CD14-positive monocyte (primary cell): ENCODE results near the gene BMP7. TPM values are rescaled to one million over a fixed set of nuclear protein-coding genes. Genes with fewer than 3 reads are reported as not detected.

Source experiments
- DNase-seq, 3 donors: peaks; one replicate each; pipeline ENCODE4 v3.0.0-alpha.2; 2011 to 2022
- H2AFZ ChIP-seq: 2 replicates; pipeline ENCODE4 v1.6.0; 2012; ENCODE audit warnings: mild to moderate bottlenecking, low read depth, low read length, inconsistent platforms; ENCODE audit not compliant: insufficient read depth, poor library complexity, severe bottlenecking
- H3K27ac ChIP-seq, 2 donors: 1 replicate in 1 of 2; 2 replicates in 1 of 2; pipeline ENCODE4 v1.5.1; 2012 to 2013; ENCODE audit warnings: low read length in 2 of 2, control low read depth in 1 of 2, inconsistent platforms in 1 of 2, low read depth in 1 of 2, mild to moderate bottlenecking in 1 of 2
- H3K27me3 ChIP-seq, 2 donors: one replicate each; pipeline versions ENCODE4 v1.6.0 to v1.6.1; 2011 to 2013; ENCODE audit warnings: low read length in 2 of 2; ENCODE audit not compliant: control insufficient read depth in 2 of 2, insufficient read depth in 2 of 2
- H3K36me3 ChIP-seq, 2 donors: replicated peaks in 1 of 2; 1 replicate in 1 of 2; 2 replicates in 1 of 2; pipeline versions ENCODE4 v1.5.1 to v1.6.1; 2012 to 2013; ENCODE audit warnings: low read length in 2 of 2, control low read depth in 1 of 2, inconsistent platforms in 1 of 2, mild to moderate bottlenecking in 1 of 2; ENCODE audit not compliant: insufficient read depth in 2 of 2, control insufficient read depth in 1 of 2
- H3K4me1 ChIP-seq, 2 donors: 1 replicate in 1 of 2; 2 replicates in 1 of 2; pipeline versions ENCODE4 v1.5.1 to v1.6.1; 2012 to 2013; ENCODE audit warnings: low read length in 2 of 2, control low read depth in 1 of 2, inconsistent platforms in 1 of 2, mild to moderate bottlenecking in 1 of 2, moderate library complexity in 1 of 2; ENCODE audit not compliant: insufficient read depth in 2 of 2, control insufficient read depth in 1 of 2
- H3K4me2 ChIP-seq: replicated peaks from 2 replicates; pipeline ENCODE3; 2012; ENCODE audit warnings: low read length, moderate library complexity, mild to moderate bottlenecking; ENCODE audit not compliant: poor library complexity, severe bottlenecking; ENCODE audit errors: extremely low read depth
- H3K4me3 ChIP-seq, 3 experiments: fragments of 200-600 bp in 1 of 3; sonication (generic) in 1 of 3; replicated peaks in 1 of 3; 1 replicate in 2 of 3; 2 replicates in 1 of 3; pipeline ENCODE4 v1.5.1; 2011 to 2013; ENCODE audit warnings: low read length in 3 of 3, mild to moderate bottlenecking in 3 of 3, control low read depth in 2 of 3, low read depth in 2 of 3, inconsistent platforms in 1 of 3, moderate library complexity in 1 of 3
- H3K79me2 ChIP-seq: 2 replicates; pipeline ENCODE4 v1.6.0; 2012; ENCODE audit warnings: mild to moderate bottlenecking, control low read depth, inconsistent platforms, low read length, moderate library complexity; ENCODE audit not compliant: insufficient read depth
- H3K9ac ChIP-seq: 2 replicates; pipeline ENCODE4 v1.6.0; 2017; ENCODE audit warnings: low read length, mild to moderate bottlenecking; ENCODE audit not compliant: insufficient read depth, poor library complexity, severe bottlenecking
- H3K9me3 ChIP-seq, 2 donors: replicated peaks in 1 of 2; 1 replicate in 1 of 2; 2 replicates in 1 of 2; pipeline versions ENCODE4 v1.5.1 to v1.6.1; 2012 to 2013; ENCODE audit warnings: low read length in 2 of 2, control low read depth in 1 of 2; ENCODE audit not compliant: control insufficient read depth in 1 of 2, insufficient read depth in 1 of 2
- H4K20me1 ChIP-seq: 2 replicates; pipeline ENCODE4 v1.6.0; 2012; ENCODE audit warnings: mild to moderate bottlenecking, low read length, control low read depth, moderate library complexity; ENCODE audit not compliant: insufficient read depth
- H3K27ac Mint-ChIP-seq, 7 donors: one replicate each; pipeline ENCODE4 v1.8.0; 2020; ENCODE audit warnings: mild to moderate bottlenecking in 7 of 7, mixed read lengths in 7 of 7, moderate library complexity in 6 of 7, inconsistent platforms in 2 of 7
- H3K27me3 Mint-ChIP-seq, 3 donors: one replicate each; pipeline ENCODE4 v1.8.0; 2021 to 2022; ENCODE audit warnings: low read depth in 3 of 3, mild to moderate bottlenecking in 3 of 3, mixed read lengths in 3 of 3, moderate library complexity in 3 of 3, inconsistent platforms in 1 of 3
- H3K36me3 Mint-ChIP-seq, 2 donors: one replicate each; pipeline ENCODE4 v1.8.0; 2020; ENCODE audit warnings: mixed read lengths in 2 of 2, inconsistent platforms in 1 of 2, mild to moderate bottlenecking in 1 of 2
- H3K4me1 Mint-ChIP-seq: one replicate; pipeline ENCODE4 v1.8.0; 2020; ENCODE audit warnings: mild to moderate bottlenecking, mixed read lengths
- H3K4me3 Mint-ChIP-seq, 2 donors: one replicate each; pipeline ENCODE4 v1.8.0; 2020; ENCODE audit warnings: mild to moderate bottlenecking in 2 of 2, mixed read lengths in 2 of 2, moderate library complexity in 1 of 2
- H3K9me3 Mint-ChIP-seq, 7 donors: one replicate each; pipeline ENCODE4 v1.8.0; 2020 to 2022; ENCODE audit warnings: mixed read lengths in 7 of 7, mild to moderate bottlenecking in 6 of 7, moderate library complexity in 6 of 7, inconsistent platforms in 2 of 7
- CTCF ChIP-seq: fragments of 200-600 bp; IDR thresholded peaks from one replicate; pipeline ENCODE4 v1.8.0; 2022; ENCODE audit warnings: antibody characterized with exemption, mild to moderate bottlenecking
- WGBS: methylation state at CpG from one replicate; pipeline ENCODE4 v1.1.5; 2013; ENCODE audit warnings: missing lambda C conversion rate; ENCODE audit not compliant: insufficient coverage; 5-methylcytosine and 5-hydroxymethylcytosine counted together
- intact Hi-C, 2 donors: fragments of 100-400 bp; cut with micrococcal nuclease; formaldehyde crosslinking; loops; one replicate each; pipeline versions ENCODE4 v1.15.0 to v1.15.1; 2023
- polyA plus RNA-seq, 3 donors: library from polyadenylated mRNA; depleted of rRNA in 1 of 3; unstranded in 2 of 3; stranded (reverse) in 1 of 3; fragments of 300-500 nt in 2 of 3; fragments of >200 nt in 1 of 3; fragmentation: Illumina TruSeq in 2 of 3; gene quantifications; 1 replicate in 2 of 3; 2 replicates in 1 of 3; pipeline ENCODE4 v1.2.3, GENCODE V29; 2012 to 2021

The BMP7 gene
- polyA plus RNA-seq, 3 donors: not detected

- Histone ChIP-seq H3K4me2 (no peak overlapping the region), H4K20me1 (no peaks in the 10 kb centered on the region), H3K4me1 (no peaks in the 10 kb centered on the region), H2AFZ (no peak overlapping the region), H3K27ac (no peak overlapping the region), H3K36me3 (no peaks in the 10 kb centered on the region), H3K9me3 (no peaks in the 10 kb centered on the region), H3K79me2 (no peaks in the 10 kb centered on the region), H3K4me3 (no peak overlapping the region), H3K27me3 (no peaks in the 10 kb centered on the region), H3K9ac (no peak overlapping the region)
- no peak for TF ChIP-seq CTCF
- no peak overlapping the region for H3K27ac Mint-ChIP-seq
- no peak overlapping the region for H3K4me3 Mint-ChIP-seq
- peaks cover 0 to 10% (median 4%) of the 10 kb centered on the region in 7 donors for H3K9me3 Mint-ChIP-seq
- H3K4me1 Mint-ChIP-seq: no peaks in the 10 kb centered on the region
- intact Hi-C loops: no loop called here
- H3K27me3 Mint-ChIP-seq: peaks cover 6 to 22% (median 7%) of the 10 kb centered on the region in 3 donors
- H3K36me3 Mint-ChIP-seq: no peaks in the 10 kb centered on the region
- no peak for DNase-seq
- no CpG with 5 or more reads among the region's 3 CpGs for WGBS
These were observed 28.9 kb downstream of the BMP7 start for GRCh38 chr20:57237585-57237953.

GRCh38 chr20:57236813-57237584 lies 29.4 kb downstream of the BMP7 start:
- Mint-ChIP-seq H3K4me3 (peak overlapping the region in 1 of 2 donors; percentile 36), H3K9me3 (peaks cover 0 to 10% (median 4%) of the 10 kb centered on the region in 7 donors), H3K27ac (no peak overlapping the region), H3K27me3 (peaks cover 6 to 22% (median 7%) of the 10 kb centered on the region in 3 donors), H3K4me1 (no peaks in the 10 kb centered on the region), H3K36me3 (no peaks in the 10 kb centered on the region)
- Histone ChIP-seq H3K4me1 (no peaks in the 10 kb centered on the region), H3K27me3 (no peaks in the 10 kb centered on the region), H3K9me3 (no peaks in the 10 kb centered on the region), H4K20me1 (no peaks in the 10 kb centered on the region), H3K9ac (no peak overlapping the region), H2AFZ (no peak overlapping the region), H3K36me3 (no peaks in the 10 kb centered on the region), H3K27ac (no peak overlapping the region), H3K4me2 (no peak overlapping the region), H3K79me2 (no peaks in the 10 kb centered on the region), H3K4me3 (no peak overlapping the region)
- no peak for TF ChIP-seq CTCF
- WGBS: 88% methylated on average over 7 of the region's 15 CpGs
- intact Hi-C loops: no loop called here
- no peak for DNase-seq
